ENCODE measurements around the gene SAYSD1.
A peak's percentile ranks its signal among the peaks of the same experiment; 100 is the strongest.
"Not testable (repeated sequence)": the region's sequence is repeated elsewhere in the genome, so short reads cannot be mapped to it uniquely, and the experiment has no call there.

SAYSD1 gene

GRCh38 chr6:39114704-39115599, at the start of gene SAYSD1:
SAYSD1 (minus strand) TSS chr6:39115186; CDS start chr6:39115089, 97 bp downstream.
- DNase-seq = peak; percentile 90

GRCh38 chr6:39157511-39157910, 42.5 kb upstream of the SAYSD1 start:
- no peak for DNase-seq

- no peak for DNase-seq
Measured at GRCh38 chr6:39156801-39157200, 41.8 kb upstream of the SAYSD1 start.

GRCh38 chr6:39154705-39155104, 39.7 kb upstream of the SAYSD1 start:
- DNase-seq = no peak

- no peak for DNase-seq
Measured at GRCh38 chr6:39153766-39154397, 38.9 kb upstream of the SAYSD1 start.

- no peak for DNase-seq
Measured at GRCh38 chr6:39152262-39152661, 37.3 kb upstream of the SAYSD1 start.

GRCh38 chr6:39151211-39151610, 36.2 kb upstream of the SAYSD1 start:
- DNase-seq = no peak

- no peak for DNase-seq
Measured at GRCh38 chr6:39144481-39145173, 29.6 kb upstream of the SAYSD1 start.

GRCh38 chr6:39143238-39143930, 28.4 kb upstream of the SAYSD1 start:
- no peak for DNase-seq

- no peak for DNase-seq
Measured at GRCh38 chr6:39140556-39141167, 25.7 kb upstream of the SAYSD1 start.

GRCh38 chr6:39137245-39137644, 22.3 kb upstream of the SAYSD1 start:
- no peak for DNase-seq

- DNase-seq = not testable (repeated sequence)
Measured at GRCh38 chr6:39136207-39136606, 21.2 kb upstream of the SAYSD1 start.

GRCh38 chr6:39134761-39135160, 19.8 kb upstream of the SAYSD1 start:
- DNase-seq = not testable (repeated sequence)

- no peak for DNase-seq
Measured at GRCh38 chr6:39130691-39131090, 15.7 kb upstream of the SAYSD1 start.

GRCh38 chr6:39128832-39129231, 13.8 kb upstream of the SAYSD1 start:
- DNase-seq = no peak

GRCh38 chr6:39128106-39128505, 13.1 kb upstream of the SAYSD1 start:
- DNase-seq = no peak

GRCh38 chr6:39124114-39124513, 9.1 kb upstream of the SAYSD1 start:
- no peak for DNase-seq

- DNase-seq = no peak
Measured at GRCh38 chr6:39118921-39119320, 3.9 kb upstream of the SAYSD1 start.

- DNase-seq = no peak
Measured at GRCh38 chr6:39114388-39114703, 640 bp downstream of the SAYSD1 start.

GRCh38 chr6:39113788-39114187, 1.2 kb downstream of the SAYSD1 start:
- peak; percentile 32 for DNase-seq

- no peak for DNase-seq
Measured at GRCh38 chr6:39111280-39111679, 3.7 kb downstream of the SAYSD1 start.

- DNase-seq = no peak
Measured at GRCh38 chr6:39108041-39108839, 6.7 kb downstream of the SAYSD1 start.

Measured in GF-D8 (cell line).